GM23338 (cell line): ENCODE results near the gene DNLZ. TPM values are rescaled to one million over a fixed set of nuclear protein-coding genes. Genes with fewer than 3 reads are reported as not detected.

Experiments
- ATAC-seq: fragments of 200-7000 bp; cut with Tn5 transposase; 3 replicates; pipeline ENCODE4 v1.9.1; 2020
- DNase-seq: peaks from one replicate; pipeline ENCODE4 v3.0.0-alpha.2; 2015; ENCODE audit warnings: low spot score
- H2AFZ ChIP-seq: fragments of 200-600 bp; sonication (generic); 2 replicates; pipeline ENCODE4 v1.8.0; 2016; ENCODE audit warnings: antibody characterized with exemption, mild to moderate bottlenecking, moderate library complexity
- H3F3A ChIP-seq: fragments of 200-600 bp; sonication (generic); replicated peaks from 2 replicates; pipeline ENCODE4 v1.8.0; 2017; ENCODE audit warnings: antibody characterized with exemption, mixed run types, low read depth
- H3K27ac ChIP-seq: fragments of 200-600 bp; sonication (generic); 2 replicates; pipeline ENCODE4 v1.6.1; 2016; ENCODE audit warnings: low read depth
- H3K27me3 ChIP-seq: fragments of 200-600 bp; sonication (generic); 2 replicates; pipeline ENCODE4 v1.8.0; 2016; ENCODE audit warnings: mild to moderate bottlenecking, mixed run types, moderate library complexity; ENCODE audit not compliant: insufficient read depth
- H3K36me3 ChIP-seq: fragments of 200-600 bp; sonication (generic); 2 replicates; pipeline ENCODE4 v1.8.0; 2016; ENCODE audit warnings: mild to moderate bottlenecking; ENCODE audit not compliant: insufficient read depth
- H3K4me1 ChIP-seq: fragments of 200-600 bp; sonication (generic); 2 replicates; pipeline ENCODE4 v1.8.0; 2016; ENCODE audit warnings: mild to moderate bottlenecking, moderate library complexity; ENCODE audit not compliant: insufficient read depth
- H3K4me2 ChIP-seq: fragments of 200-600 bp; sonication (generic); 2 replicates; pipeline ENCODE4 v1.7.1; 2017; ENCODE audit warnings: mixed run types
- H3K4me3 ChIP-seq: fragments of 200-600 bp; sonication (generic); 2 replicates; pipeline ENCODE4 v1.6.1; 2016; ENCODE audit warnings: mixed run types
- H3K79me2 ChIP-seq: fragments of 200-600 bp; sonication (generic); replicated peaks from 2 replicates; pipeline ENCODE4 v1.8.0; 2017; ENCODE audit warnings: mild to moderate bottlenecking; ENCODE audit not compliant: insufficient read depth
- H3K9me2 ChIP-seq: fragments of 200-600 bp; sonication (generic); 2 replicates; pipeline ENCODE4 v1.8.0; 2017; ENCODE audit not compliant: insufficient read depth
- H4K20me1 ChIP-seq: fragments of 200-600 bp; sonication (generic); replicated peaks from 2 replicates; pipeline ENCODE4 v1.8.0; 2017; ENCODE audit warnings: mild to moderate bottlenecking; ENCODE audit not compliant: insufficient read depth
- H3K27ac Mint-ChIP-seq: 2 replicates; pipeline ENCODE4 v1.8.0; 2020; ENCODE audit warnings: inconsistent platforms, mild to moderate bottlenecking, moderate library complexity, mixed read lengths
- H3K27me3 Mint-ChIP-seq: 3 replicates; pipeline ENCODE4 v1.8.0; 2022; ENCODE audit warnings: low read depth, mild to moderate bottlenecking, moderate library complexity, mixed read lengths, inconsistent platforms; ENCODE audit not compliant: insufficient read depth, poor library complexity
- H3K36me3 Mint-ChIP-seq: 3 replicates; pipeline ENCODE4 v1.8.0; 2021; ENCODE audit warnings: low read depth, mild to moderate bottlenecking, inconsistent platforms, moderate library complexity, mixed read lengths
- H3K4me1 Mint-ChIP-seq: 3 replicates; pipeline ENCODE4 v1.8.0; 2020; ENCODE audit warnings: mild to moderate bottlenecking, inconsistent platforms, mixed read lengths
- H3K4me3 Mint-ChIP-seq: 3 replicates; pipeline ENCODE4 v1.8.0; 2021; ENCODE audit warnings: moderate library complexity, mild to moderate bottlenecking, inconsistent platforms, mixed read lengths
- H3K9me3 Mint-ChIP-seq: 3 replicates; pipeline ENCODE4 v1.8.0; 2020; ENCODE audit warnings: moderate library complexity, mild to moderate bottlenecking, inconsistent platforms, mixed read lengths
- CREB1 ChIP-seq: fragments of 250-450 bp; sonication (Bioruptor Pico); IDR thresholded peaks from 2 replicates; pipeline ENCODE4 v1.5.0; 2020; ENCODE audit warnings: low read depth, mild to moderate bottlenecking, moderate library complexity
- CTCF ChIP-seq, 2 experiments: fragments of 200-600 bp in 1 of 2; sonication (generic) in 1 of 2; conservative IDR thresholded peaks; 2 replicates each; pipeline versions ENCODE4 v1.5.1 to v1.6.1; 2016 to 2017; ENCODE audit warnings: antibody characterized with exemption in 2 of 2, low read depth in 2 of 2, mild to moderate bottlenecking in 2 of 2, moderate library complexity in 1 of 2
- ETS1 ChIP-seq: IDR thresholded peaks from 2 replicates; pipeline ENCODE4 v1.6.1; 2016; ENCODE audit warnings: antibody characterized with exemption
- EZH2 ChIP-seq: fragments of 200-600 bp; sonication (generic); IDR thresholded peaks from one replicate; pipeline ENCODE4 v1.8.0; 2017; ENCODE audit warnings: antibody characterized with exemption, mild to moderate bottlenecking, low read depth; ENCODE audit not compliant: unreplicated experiment
- JUNB ChIP-seq: IDR thresholded peaks from one replicate; pipeline ENCODE4 v1.6.1; 2016; ENCODE audit warnings: antibody characterized with exemption; ENCODE audit not compliant: unreplicated experiment
- NANOG ChIP-seq: IDR thresholded peaks from 2 replicates; pipeline ENCODE4 v1.6.1; 2016; ENCODE audit warnings: antibody characterized with exemption, borderline replicate concordance
- STAT1 ChIP-seq: IDR thresholded peaks from one replicate; pipeline ENCODE4 v1.6.1; 2016; ENCODE audit warnings: antibody characterized with exemption; ENCODE audit not compliant: unreplicated experiment
- ZNF331 ChIP-seq: fragments of 250-450 bp; sonication (Bioruptor Pico); IDR thresholded peaks from 2 replicates; pipeline ENCODE4 v1.5.0; 2020; ENCODE audit warnings: low read depth, mild to moderate bottlenecking, moderate library complexity
- ZNF462 ChIP-seq: fragments of 250-450 bp; sonication (Bioruptor Pico); IDR thresholded peaks from 2 replicates; pipeline ENCODE4 v1.5.0; 2020; ENCODE audit warnings: mild to moderate bottlenecking, moderate library complexity
- polyA plus RNA-seq: library from polyadenylated mRNA; unstranded; fragments of >200 nt; fragmentation: Nextera tagmentation; extraction: Ambion mirVana; gene quantifications from 2 replicates; pipeline ENCODE4 v1.2.1, GENCODE V29; 2016
- total RNA-seq: library from RNA; depleted of rRNA; stranded (reverse); fragments of >200 nt; shearing (Covaris generic); gene quantifications from 2 replicates; pipeline ENCODE4 v1.2.3, GENCODE V29; 2014

Gene DNLZ
- total and polyA plus RNA-seq, 2 experiments from 2014 or later = 33.4 to 53.9 TPM

- no peaks in the 10 kb centered on the region for H3K4me1 Mint-ChIP-seq
- TF ChIP-seq CTCF (conservative IDR thresholded peaks at IDR 0.05; ENCODE audit: low read depth in 2 of 2) = no peak
- no peak for TF ChIP-seq ETS1
- TF ChIP-seq ZNF331 (CRISPR knock-in tag) = no peak
- TF ChIP-seq STAT1 = no peak
- TF ChIP-seq CREB1 (CRISPR knock-in tag) = no peak
- no peak for TF ChIP-seq EZH2
- Histone ChIP-seq H3K9me2 (no peaks in the 10 kb centered on the region), H3K4me2 (no peak overlapping the region), H3K79me2 (no peaks in the 10 kb centered on the region), H3K27ac (no peak overlapping the region), H3K4me3 (no peak overlapping the region), H3K4me1 (no peaks in the 10 kb centered on the region), H4K20me1 (no peaks in the 10 kb centered on the region), H3F3A (peaks cover 22% of the 10 kb centered on the region), H3K36me3 (no peaks in the 10 kb centered on the region), H2AFZ (no peak overlapping the region), H3K27me3 (no peaks in the 10 kb centered on the region)
- peaks cover 2% of the 10 kb centered on the region for H3K27me3 Mint-ChIP-seq
- no peaks in the 10 kb centered on the region; the same call in 2 of the 3 replicates for H3K36me3 Mint-ChIP-seq
- ATAC-seq (no peak), DNase-seq (no peak)
- no peak overlapping the region for H3K4me3 Mint-ChIP-seq
- no peak overlapping the region for H3K27ac Mint-ChIP-seq
- peaks cover 4% of the 10 kb centered on the region for H3K9me3 Mint-ChIP-seq
Observed at GRCh38 chr9:136310273-136311030, 53.1 kb downstream of the DNLZ start.

GRCh38 chr9:136309806-136310220, 53.7 kb downstream of the DNLZ start:
- Histone ChIP-seq H3K79me2 (no peaks in the 10 kb centered on the region), H3K27me3 (no peaks in the 10 kb centered on the region), H3F3A (peaks cover 22% of the 10 kb centered on the region), H3K4me1 (no peaks in the 10 kb centered on the region), H3K27ac (no peak overlapping the region), H3K4me3 (no peak overlapping the region), H2AFZ (no peak overlapping the region), H3K9me2 (no peaks in the 10 kb centered on the region), H4K20me1 (no peaks in the 10 kb centered on the region), H3K4me2 (no peak overlapping the region), H3K36me3 (no peaks in the 10 kb centered on the region)
- ATAC-seq (no peak), DNase-seq (no peak)
- Mint-ChIP-seq H3K27me3 (no peaks in the 10 kb centered on the region), H3K4me3 (no peak overlapping the region), H3K27ac (no peak overlapping the region), H3K4me1 (no peaks in the 10 kb centered on the region), H3K36me3 (no peaks in the 10 kb centered on the region), H3K9me3 (no peaks in the 10 kb centered on the region; the same call in 2 of the 3 replicates)
- TF ChIP-seq ZNF331 (CRISPR knock-in tag) (no peak), NANOG (no peak), JUNB (no peak), CTCF (conservative IDR thresholded peaks at IDR 0.05; ENCODE audit: low read depth in 2 of 2) (no peak), CREB1 (CRISPR knock-in tag) (no peak), ZNF462 (no peak)
